Measurements from ENCODE around the gene RB1. TPM values are rescaled to one million over a fixed set of nuclear protein-coding genes. Genes with fewer than 3 reads are reported as not detected.
A peak's percentile ranks its signal among the peaks of the same experiment; 100 is the strongest.

The RB1 gene
- total RNA-seq, 1 donor from 2014 or later, result 41.0 TPM

- Histone ChIP-seq H3K9me3 (no peaks in the 10 kb centered on the region), H3K4me1 (peaks cover 14% of the 10 kb centered on the region), H3K4me3 (no peak overlapping the region), H3K36me3 (no peaks in the 10 kb centered on the region), H3K27me3 (no peaks in the 10 kb centered on the region), H3K27ac (no peak overlapping the region)
- ATAC-seq, result no peak
- no peak for DNase-seq
- intact Hi-C loops (cut with DNase I), result no loop called here
- no peak for TF ChIP-seq CTCF (IDR thresholded peaks at IDR 0.05)
These were observed 224.4 kb downstream of the RB1 start for GRCh38 chr13:48527955-48528354.

- ATAC-seq (no peak), DNase-seq (no peak)
- Histone ChIP-seq H3K27ac (no peak overlapping the region), H3K36me3 (no peaks in the 10 kb centered on the region), H3K27me3 (no peaks in the 10 kb centered on the region), H3K4me1 (peaks cover 14% of the 10 kb centered on the region), H3K9me3 (no peaks in the 10 kb centered on the region), H3K4me3 (no peak overlapping the region)
- intact Hi-C loops (cut with DNase I), result no loop called here
- no peak for TF ChIP-seq CTCF (IDR thresholded peaks at IDR 0.05)
These were observed 225.2 kb downstream of the RB1 start for GRCh38 chr13:48528720-48529119.

DNA sequence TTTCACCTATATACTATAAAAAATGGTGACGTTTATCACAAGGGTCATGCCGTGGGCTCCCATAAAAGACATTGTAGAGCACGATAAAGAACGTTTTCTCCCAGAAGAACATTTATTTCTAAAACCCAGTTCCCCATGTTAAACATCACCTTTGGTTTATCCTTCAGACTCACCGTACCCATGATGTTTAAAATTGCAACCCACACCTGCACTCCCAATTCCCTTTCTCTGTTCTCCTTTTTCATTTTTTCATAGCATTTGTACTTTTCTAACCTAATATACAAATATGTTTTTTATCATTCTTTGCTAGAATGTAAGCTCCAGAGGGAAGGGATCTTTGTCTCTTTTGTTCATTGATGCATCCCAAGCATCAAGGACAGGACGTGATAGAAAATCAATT is 227.3 kb downstream of the RB1 start:
- no peak for DNase-seq
- Histone ChIP-seq H3K4me3 (no peak overlapping the region), H3K4me1 (peaks cover 14% of the 10 kb centered on the region), H3K9me3 (no peaks in the 10 kb centered on the region), H3K36me3 (no peaks in the 10 kb centered on the region), H3K27me3 (no peaks in the 10 kb centered on the region), H3K27ac (peak overlapping the region; percentile 99)
- ATAC-seq, result no peak
- intact Hi-C loops (cut with DNase I), result no loop called here
- TF ChIP-seq CTCF (IDR thresholded peaks at IDR 0.05), result no peak

Other genes starting within 250 kb of the RB1 start
- gene MED4, start 208.6 kb upstream of the RB1 start, total RNA-seq, result 39.7 TPM
- gene ITM2B, start 70.5 kb upstream of the RB1 start, total RNA-seq, result 802 TPM
- 30.9 TPM for gene LPAR6, start 109.4 kb downstream of the RB1 start, total RNA-seq
- 18.4 TPM for gene RCBTB2, start 229.3 kb downstream of the RB1 start, total RNA-seq

All from upper lobe of right lung (tissue), 1 donor.